HG02973 (cell line): Measurements from ENCODE around the gene CATSPERZ.

Experiments
- ATAC-seq: cut with Tn5 transposase; IDR thresholded peaks from one replicate; pipeline ENCODE4 v1.9.1; 2021; ENCODE audit warnings: moderate library complexity; ENCODE audit not compliant: unreplicated experiment

CATSPERZ gene

GRCh38 chr11:64284962-64285884, 14.9 kb upstream of the CATSPERZ start, which contains the start of gene GPR137:
Gene GPR137 (plus strand): TSS chr11:64285848. CDS start chr11:64286525, 677 bp downstream.
- peak; percentile 43 for ATAC-seq

GRCh38 chr11:64285885-64286800, 14.0 kb upstream of the CATSPERZ start:
- no peak for ATAC-seq

GRCh38 chr11:64286801-64287159, 13.4 kb upstream of the CATSPERZ start:
- no peak for ATAC-seq

DNA sequence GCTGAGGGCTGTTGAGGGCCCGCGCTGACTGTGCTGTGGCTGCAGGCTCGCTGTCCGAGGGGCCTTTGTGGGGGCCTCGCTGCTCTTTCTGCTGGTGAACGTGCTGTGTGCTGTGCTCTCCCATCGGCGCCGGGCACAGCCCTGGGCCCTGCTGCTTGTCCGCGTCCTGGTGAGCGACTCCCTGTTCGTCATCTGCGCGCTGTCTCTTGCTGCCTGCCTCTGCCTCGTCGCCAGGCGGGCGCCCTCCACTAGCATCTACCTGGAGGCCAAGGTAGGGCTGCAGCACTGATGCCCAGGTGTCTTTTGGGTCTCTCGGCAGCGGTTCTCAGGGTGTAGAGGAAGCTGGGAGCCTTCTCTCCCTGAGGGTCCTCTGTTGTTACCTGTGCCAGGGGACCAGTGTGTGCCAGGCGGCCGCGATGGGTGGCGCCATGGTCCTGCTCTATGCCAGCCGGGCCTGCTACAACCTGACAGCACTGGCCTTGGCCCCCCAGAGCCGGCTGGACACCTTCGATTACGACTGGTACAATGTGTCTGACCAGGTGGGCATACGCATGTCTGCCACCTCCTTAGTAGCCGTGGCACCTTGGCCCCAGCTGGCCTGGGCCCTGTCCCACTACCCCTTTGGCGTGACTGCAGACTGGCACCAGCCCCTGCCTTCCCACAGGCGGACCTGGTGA, 12.3 kb upstream of the CATSPERZ start:
- no peak for ATAC-seq

DNA sequence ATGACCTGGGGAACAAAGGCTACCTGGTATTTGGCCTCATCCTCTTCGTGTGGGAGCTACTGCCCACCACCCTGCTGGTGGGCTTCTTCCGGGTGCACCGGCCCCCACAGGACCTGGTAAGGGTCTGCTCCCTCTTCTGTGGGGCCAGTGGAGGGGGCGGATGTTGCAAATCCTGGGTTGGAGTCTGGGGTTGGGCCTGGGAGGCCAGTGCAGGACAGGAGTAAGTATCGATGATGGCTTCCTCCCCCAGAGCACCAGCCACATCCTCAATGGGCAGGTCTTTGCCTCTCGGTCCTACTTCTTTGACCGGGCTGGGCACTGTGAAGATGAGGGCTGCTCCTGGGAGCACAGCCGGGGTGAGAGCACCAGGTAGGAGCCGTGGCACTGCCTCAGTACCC, 11.8 kb upstream of the CATSPERZ start:
- ATAC-seq: no peak

GRCh38 chr11:64289002-64289564, 11.1 kb upstream of the CATSPERZ start:
- ATAC-seq: no peak

DNA sequence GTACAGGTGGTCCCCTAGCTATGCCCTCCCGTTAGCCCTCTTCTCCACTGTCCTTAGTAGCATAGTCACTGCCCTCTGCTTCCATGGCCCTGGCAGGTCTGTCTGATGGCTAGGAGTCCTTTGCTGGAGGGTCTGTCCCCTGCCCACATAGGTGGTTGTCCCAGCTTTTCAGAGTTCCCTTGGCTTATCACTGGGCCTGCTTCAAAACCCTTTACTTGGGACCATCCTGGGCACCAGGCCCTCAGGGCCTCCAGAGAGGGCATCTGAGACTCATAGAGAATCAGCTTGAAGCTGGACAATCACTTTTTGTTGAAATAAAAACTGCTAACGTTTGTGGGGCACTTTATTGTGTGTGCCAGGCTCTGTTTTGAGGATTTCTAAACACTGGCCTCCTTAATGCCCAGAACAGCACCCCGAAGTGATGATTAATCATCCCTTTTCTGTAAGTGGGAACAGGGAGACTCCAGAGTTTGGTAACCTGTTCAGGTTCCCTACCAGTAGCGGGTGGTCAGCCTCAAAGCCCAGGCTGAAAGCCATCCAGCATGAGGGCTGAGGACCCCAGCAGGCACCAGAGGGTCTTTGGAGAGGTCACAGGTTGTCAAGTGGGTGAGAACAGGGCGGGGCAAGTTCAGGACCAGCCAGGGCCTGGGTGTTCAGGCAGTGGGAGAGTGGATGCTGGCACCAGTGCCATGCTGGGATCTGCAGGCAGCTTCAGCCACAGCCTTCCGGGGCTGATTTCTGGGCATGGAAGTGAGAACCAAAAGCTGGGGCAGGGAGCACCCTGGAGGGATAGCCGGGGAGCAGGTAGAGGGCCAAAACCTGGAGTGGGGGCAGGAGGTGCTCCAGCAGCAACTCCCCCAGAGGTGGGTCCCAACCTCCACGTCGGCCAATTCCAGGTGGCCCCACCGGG, 9.6 kb upstream of the CATSPERZ start:
- ATAC-seq: no peak

GRCh38 chr11:64291262-64291751, 8.9 kb upstream of the CATSPERZ start, which contains the start of gene KCNK4:
Gene KCNK4 (plus strand): TSS chr11:64291302. CDS start chr11:64293019, 1,717 bp downstream.
- ATAC-seq: no peak

DNA sequence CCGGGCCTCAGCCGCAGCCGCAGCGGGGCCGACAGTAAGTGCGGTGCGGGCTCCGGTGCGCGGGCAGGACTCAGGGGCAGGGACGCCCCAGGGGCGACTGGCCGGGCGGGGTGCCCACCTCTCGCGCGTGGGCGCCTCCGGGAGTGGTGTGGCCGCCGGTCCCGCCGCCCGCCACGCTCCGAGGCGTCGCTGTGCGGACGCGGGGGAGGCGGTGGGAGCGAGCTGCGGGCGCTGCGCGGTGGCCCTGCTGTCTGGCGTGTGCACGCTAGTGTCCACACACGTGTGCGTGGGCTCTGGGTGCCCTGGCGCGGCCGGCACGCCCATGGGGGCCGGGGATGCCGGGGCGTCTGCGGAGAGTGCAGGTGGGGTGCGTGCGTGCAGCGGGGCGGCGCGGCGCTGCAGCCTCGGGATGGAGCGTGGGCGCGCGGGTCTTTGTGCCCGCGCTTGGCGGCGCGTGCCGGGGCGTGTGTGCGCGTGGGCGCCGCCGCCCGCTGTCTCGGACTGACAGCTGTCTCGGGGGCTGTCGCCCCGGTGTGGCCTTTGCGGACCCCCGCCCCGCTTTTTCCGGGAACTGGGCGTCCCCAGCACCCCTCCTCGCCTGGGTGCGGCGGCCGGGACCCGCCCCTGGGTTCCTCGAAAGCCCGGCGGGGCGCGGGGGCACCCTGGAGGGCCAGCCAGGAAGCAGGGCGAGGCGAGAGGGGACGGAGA, 8.3 kb upstream of the CATSPERZ start:
- no peak for ATAC-seq

DNA sequence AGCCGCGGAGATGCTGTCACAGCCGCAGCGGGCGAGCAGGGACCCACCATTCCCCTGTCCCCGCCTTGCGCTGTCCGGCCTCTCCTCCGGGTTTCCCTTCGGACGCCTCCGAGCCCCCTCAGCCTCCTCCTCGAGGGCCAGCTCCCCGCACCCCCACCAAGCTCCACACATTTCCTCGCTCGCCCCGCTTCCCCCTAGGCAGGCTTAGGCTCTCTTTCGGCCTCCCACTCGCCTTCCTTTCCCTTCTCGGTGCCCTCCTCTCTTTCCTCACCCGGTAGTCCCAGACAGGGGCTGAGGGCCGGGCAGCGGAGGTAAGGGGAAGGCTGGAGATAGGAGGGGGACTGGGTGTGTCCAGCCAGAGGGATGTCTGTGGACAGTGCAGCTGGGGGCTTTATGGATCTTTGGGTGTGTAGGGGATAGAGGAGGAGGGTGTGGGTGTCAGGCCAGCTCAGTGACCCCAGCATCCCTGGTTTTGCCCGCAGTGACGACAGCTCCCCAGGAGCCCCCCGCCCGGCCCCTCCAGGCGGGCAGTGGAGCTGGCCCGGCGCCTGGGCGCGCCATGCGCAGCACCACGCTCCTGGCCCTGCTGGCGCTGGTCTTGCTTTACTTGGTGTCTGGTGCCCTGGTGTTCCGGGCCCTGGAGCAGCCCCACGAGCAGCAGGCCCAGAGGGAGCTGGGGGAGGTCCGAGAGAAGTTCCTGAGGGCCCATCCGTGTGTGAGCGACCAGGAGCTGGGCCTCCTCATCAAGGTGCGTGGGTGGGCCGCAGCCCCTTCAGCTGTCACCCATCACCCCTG, 7.5 kb upstream of the CATSPERZ start:
- ATAC-seq: no peak

DNA sequence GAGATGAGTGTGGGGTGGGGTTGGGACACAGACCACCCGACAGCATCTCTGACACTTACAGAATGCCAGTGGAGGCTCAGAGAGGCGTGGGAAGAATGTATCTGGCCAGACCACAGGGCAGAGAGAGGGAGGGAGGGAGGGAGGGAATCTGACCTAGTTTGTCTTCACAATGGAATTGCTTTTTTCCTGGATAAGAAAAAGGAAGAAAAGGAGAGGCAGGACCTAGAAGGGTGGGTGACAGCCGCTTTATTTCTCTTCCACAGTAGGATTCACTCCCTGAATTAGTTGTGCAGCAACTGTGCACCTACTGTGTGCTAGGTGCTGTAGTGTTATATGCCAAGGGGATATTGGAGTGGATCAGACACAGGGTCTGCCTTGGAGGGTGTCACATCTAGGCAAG, 5.4 kb upstream of the CATSPERZ start:
- no peak for ATAC-seq

- ATAC-seq: no peak
Observed at GRCh38 chr11:64295760-64296159, 4.4 kb upstream of the CATSPERZ start.

DNA sequence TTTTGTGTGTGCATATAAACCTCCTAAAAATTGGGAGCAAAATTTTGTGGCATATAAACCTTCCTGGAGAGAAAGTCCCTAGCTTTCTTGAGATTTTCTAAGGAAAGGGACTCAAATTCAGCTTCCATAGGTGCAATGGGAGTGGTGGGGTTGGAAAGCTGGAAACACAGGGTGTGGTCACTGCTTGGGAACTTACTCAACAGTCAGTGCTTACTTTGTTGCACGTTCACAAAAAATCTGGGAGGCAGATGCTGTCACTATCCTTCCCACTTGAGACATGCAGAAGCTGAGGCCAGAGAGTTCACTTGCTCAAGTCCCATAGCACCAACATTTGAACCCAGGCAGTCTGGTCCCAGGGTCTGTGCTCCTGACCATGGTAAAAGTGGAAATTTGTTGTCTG, 3.9 kb upstream of the CATSPERZ start:
- ATAC-seq: no peak

GRCh38 chr11:64296830-64297698, 3.1 kb upstream of the CATSPERZ start:
- no peak for ATAC-seq

GRCh38 chr11:64297699-64298358, 2.3 kb upstream of the CATSPERZ start:
- ATAC-seq: no peak

GRCh38 chr11:64298966-64299846, 952 bp upstream of the CATSPERZ start:
- ATAC-seq: no peak
